HepG2 (cell line): Measurements from ENCODE around the gene CNTRL. TPM values are rescaled to one million over a fixed set of nuclear protein-coding genes. Genes with fewer than 3 reads are reported as not detected.

Experiments
- ATAC-seq: fragments of 200-7000 bp; cut with Tn5 transposase; 3 replicates; pipeline ENCODE4 v1.9.1; 2020; ENCODE audit warnings: mild to moderate bottlenecking, moderate library complexity
- BruUV-seq: library from RNA; stranded (reverse); fragments of 400-500 nt; replicated peaks from 2 replicates; lab custom pipeline; 2021; lab: Mats Ljungman, UMichigan
- CTCF ChIA-PET: fragments of 300-600 bp; formaldehyde crosslinking; extraction: SDS; loops from one replicate; lab custom pipeline; 2021; ENCODE audit warnings: low total read pairs, inconsistent platforms, low intra/inter-chr PET ratio; lab: Yijun Ruan, JAX
- POLR2A ChIA-PET: fragments of 350-600 bp; sonication (Branson Sonifier 250); formaldehyde crosslinking; loops from one replicate; lab custom pipeline; 2020; ENCODE audit warnings: antibody characterized with exemption, inconsistent platforms; lab: Yijun Ruan, JAX
- DNase-seq: peaks from one replicate; pipeline ENCODE4 v3.0.0-alpha.2; 2015; ENCODE audit warnings: low spot score
- FAIRE-seq: peaks from 3 replicates; lab custom pipeline; 2011; peaks lifted over from hg19 to GRCh38; lab: Jason Lieb, UNC
- H2AFZ ChIP-seq: one replicate; pipeline ENCODE4 v1.6.1; 2011; ENCODE audit warnings: low read length, inconsistent platforms
- H3K27ac ChIP-seq: fragments of 300-600 bp; 3 replicates; pipeline ENCODE4 v1.8.0; 2011; ENCODE audit warnings: mixed run types, mild to moderate bottlenecking, mixed read lengths, low read length, inconsistent platforms; ENCODE audit not compliant: insufficient read depth; ENCODE audit errors: extremely low read length
- H3K27me3 ChIP-seq, 2 experiments: fragments of 200-600 bp in 1 of 2; 2 replicates in 1 of 2; 3 replicates in 1 of 2; pipeline versions ENCODE4 v1.6.0 to v1.8.0; 2011; ENCODE audit warnings: low read length in 2 of 2, mild to moderate bottlenecking in 2 of 2, moderate library complexity in 2 of 2, inconsistent platforms in 1 of 2; ENCODE audit not compliant: insufficient read depth in 2 of 2, control insufficient read depth in 1 of 2
- H3K36me3 ChIP-seq, 2 experiments: fragments of 200-600 bp in 1 of 2; replicated peaks in 1 of 2; 2 replicates in 1 of 2; 3 replicates in 1 of 2; pipeline versions ENCODE4 v1.5.1 to v1.8.0; 2011; ENCODE audit warnings: low read length in 2 of 2, inconsistent platforms in 1 of 2; ENCODE audit not compliant: insufficient read depth in 2 of 2, control insufficient read depth in 1 of 2
- H3K4me1 ChIP-seq: 2 replicates; pipeline ENCODE4 v1.5.1; 2012; ENCODE audit warnings: low read length, inconsistent platforms; ENCODE audit not compliant: insufficient read depth
- H3K4me2 ChIP-seq: 2 replicates; pipeline ENCODE4 v1.6.0; 2011; ENCODE audit warnings: low read depth, low read length, inconsistent platforms
- H3K4me3 ChIP-seq, 3 experiments: fragments of 200-600 bp in 1 of 3; sonication (generic), shearing (Covaris generic) in 1 of 3; replicated peaks in 1 of 3; 2 replicates each; pipeline ENCODE4 v1.5.1; 2011 to 2016; ENCODE audit warnings: low read length in 3 of 3, inconsistent platforms in 2 of 3, low read depth in 2 of 3, mild to moderate bottlenecking in 2 of 3, control low read depth in 1 of 3, mixed read lengths in 1 of 3; ENCODE audit not compliant: insufficient read depth in 1 of 3
- H3K79me2 ChIP-seq: one replicate; pipeline ENCODE4 v1.6.1; 2011; ENCODE audit warnings: low read length, inconsistent platforms; ENCODE audit not compliant: insufficient read depth
- H3K9ac ChIP-seq: 2 replicates; pipeline ENCODE4 v1.6.0; 2011; ENCODE audit warnings: mild to moderate bottlenecking, low read depth, low read length, inconsistent platforms; ENCODE audit not compliant: insufficient read depth
- H3K9me3 ChIP-seq: 2 replicates; pipeline ENCODE4 v1.5.1; 2012; ENCODE audit warnings: mild to moderate bottlenecking, low read length
- H4K20me1 ChIP-seq: 2 replicates; pipeline ENCODE4 v1.6.0; 2011; ENCODE audit warnings: inconsistent platforms, mild to moderate bottlenecking, low read length, moderate library complexity; ENCODE audit not compliant: insufficient read depth
- FLYWCH1 ChIP-seq: sonication (generic); formaldehyde crosslinking; IDR thresholded peaks from 2 replicates; pipeline ENCODE4 v1.8.1; 2023; ENCODE audit warnings: mild to moderate bottlenecking, missing genetic modification reagents
- HNF4G ChIP-seq, 2 experiments: sonication (generic) in 1 of 2; formaldehyde crosslinking in 1 of 2; IDR thresholded peaks; 2 replicates each; pipeline versions ENCODE4 v1.4.0 to v1.6.1; 2011 to 2020; ENCODE audit warnings: borderline replicate concordance in 2 of 2, low read depth in 2 of 2, mild to moderate bottlenecking in 2 of 2, low read length in 1 of 2, missing genetic modification reagents in 1 of 2, moderate library complexity in 1 of 2
- HOXD1 ChIP-seq: sonication (generic); formaldehyde crosslinking; IDR thresholded peaks from 2 replicates; pipeline ENCODE4 v1.5.0; 2020; ENCODE audit warnings: missing genetic modification reagents
- KDM4B ChIP-seq: sonication (generic); formaldehyde crosslinking; IDR thresholded peaks from 2 replicates; pipeline ENCODE4 v1.4.0; 2020; ENCODE audit warnings: missing genetic modification reagents
- MAFF ChIP-seq: IDR thresholded peaks from 2 replicates; pipeline ENCODE4 v1.6.1; 2011; ENCODE audit warnings: low read depth, low read length, improper control_type of control experiment
- MAFK ChIP-seq, 2 experiments: IDR thresholded peaks in 1 of 2; conservative IDR thresholded peaks in 1 of 2; 2 replicates each; pipeline ENCODE4 v1.6.1; 2011; ENCODE audit warnings: improper control_type of control experiment in 2 of 2, low read length in 2 of 2
- MED13 ChIP-seq: sonication (generic); formaldehyde crosslinking; IDR thresholded peaks from 2 replicates; pipeline ENCODE4 v1.5.0; 2020; ENCODE audit warnings: missing genetic modification reagents
- MLXIP ChIP-seq: sonication (generic); formaldehyde crosslinking; IDR thresholded peaks from 2 replicates; pipeline ENCODE4 v1.9.0; 2021; ENCODE audit warnings: missing genetic modification reagents, borderline replicate concordance
- RBFOX2 ChIP-seq: fragments of 200-400 bp; formaldehyde crosslinking; IDR thresholded peaks from 2 replicates; pipeline ENCODE4 v1.6.1; 2017; ENCODE audit warnings: low read depth, mild to moderate bottlenecking, low read length
- SYNCRIP ChIP-seq: fragments of 200-400 bp; formaldehyde crosslinking; IDR thresholded peaks from 2 replicates; pipeline ENCODE4 v1.6.1; 2018; ENCODE audit warnings: mild to moderate bottlenecking, low read depth, low read length; ENCODE audit not compliant: insufficient read depth
- TCF12 ChIP-seq, 2 experiments: fragments of 450-650 bp in 1 of 2; sonication (generic) in 1 of 2; formaldehyde crosslinking in 1 of 2; IDR thresholded peaks; 2 replicates each; pipeline versions ENCODE4 v1.6.1 to v1.8.0; 2017 to 2022; ENCODE audit warnings: antibody characterized with exemption in 1 of 2, mild to moderate bottlenecking in 1 of 2, missing genetic modification reagents in 1 of 2, moderate library complexity in 1 of 2
- ZNF138 ChIP-seq: sonication (generic); formaldehyde crosslinking; IDR thresholded peaks from 2 replicates; pipeline ENCODE4 v1.5.0; 2020; ENCODE audit warnings: mild to moderate bottlenecking, low read depth, missing genetic modification reagents
- ZNF225 ChIP-seq: sonication (generic); formaldehyde crosslinking; IDR thresholded peaks from 2 replicates; pipeline ENCODE4 v1.4.0; 2020; ENCODE audit warnings: mild to moderate bottlenecking, missing genetic modification reagents
- ZNF282 ChIP-seq: fragments of 450-650 bp; IDR thresholded peaks from 2 replicates; pipeline ENCODE4 v1.6.1; 2018; ENCODE audit not compliant: partially characterized antibody
- ZNF510 ChIP-seq: sonication (generic); formaldehyde crosslinking; IDR thresholded peaks from 2 replicates; pipeline ENCODE4 v1.4.0; 2020; ENCODE audit warnings: low read depth, mild to moderate bottlenecking, missing genetic modification reagents
- WGBS: methylation state at CpG from one replicate; pipeline ENCODE4 v1.1.6; 2017; ENCODE audit warnings: low lambda C conversion rate; 5-methylcytosine and 5-hydroxymethylcytosine counted together
- in situ Hi-C: cut with HindIII; loops from 2 replicates; pipeline ENCODE4 v1.10.0; 2017; ENCODE audit warnings: low pct_unique_long_range_greater_than_20kb; ENCODE audit not compliant: extremely low pct_ligation_motif_present
- intact Hi-C: fragments of 100-400 bp; cut with micrococcal nuclease; formaldehyde crosslinking; loops from one replicate; pipeline ENCODE4 v1.10.0; 2022; ENCODE audit not compliant: unreplicated experiment
- polyA plus RNA-seq, 8 experiments: library from polyadenylated mRNA; depleted of rRNA in 3 of 8; stranded (reverse) in 7 of 8; unstranded in 1 of 8; fragments of >200 nt; fragmentation: Illumina TruSeq in 4 of 8; extraction: Trizol in 4 of 8; gene quantifications; 2 replicates each; pipeline versions ENCODE4 v1.2.1 to v1.2.3, GENCODE V29; 2011 to 2016; ENCODE audit warnings: low read depth in 4 of 8, missing spikeins in 1 of 8, mixed read lengths in 1 of 8; ENCODE audit not compliant: insufficient read depth in 1 of 8
- total RNA-seq, 5 experiments: library from RNA; depleted of rRNA; stranded (reverse); fragments of >200 nt; fragmentation: Illumina TruSeq; extraction: Trizol; gene quantifications; 2 replicates each; pipeline ENCODE4 v1.2.3, GENCODE V29; 2016; ENCODE audit warnings: low read depth in 1 of 5

Gene CNTRL
- total and polyA plus RNA-seq, 2 of the 13 experiments (the other 11 are each of a cell fraction or from before 2014, with no cell fraction given), result 7.5 to 11.8 TPM

- no peak for FAIRE-seq
- TF ChIP-seq MAFK (conservative IDR thresholded peaks at IDR 0.05 in 1 of 2, IDR thresholded peaks at IDR 0.05 in 1 of 2; ENCODE audit: low read length in 2 of 2) (peak; percentile 61 to 86), SYNCRIP (no peak), ZNF282 (no peak), MAFF (peak; percentile 76)
- TF ChIP-seq, all 625 proteins: peak for 2
- no peaks in the 10 kb centered on the region for H3K4me1 ChIP-seq
- H4K20me1 ChIP-seq, result no peaks in the 10 kb centered on the region
- H2AFZ ChIP-seq, result no peak overlapping the region
- no peaks in the 10 kb centered on the region for H3K79me2 ChIP-seq
- no peak overlapping the region for H3K4me3 ChIP-seq
- intact Hi-C loops (no loop called here), in situ Hi-C loops (no loop called here)
- H3K9ac ChIP-seq, result no peak overlapping the region
- H3K36me3 ChIP-seq, result peaks cover 7 to 21% of the 10 kb centered on the region in 2 experiments
- WGBS, result 94% methylated on average over 4 of the region's 4 CpGs
- H3K4me2 ChIP-seq, result no peak overlapping the region
- ATAC-seq, result no peak
- no peaks in the 10 kb centered on the region for H3K9me3 ChIP-seq
- no TSS peak for BruUV-seq
- H3K27ac ChIP-seq, result no peak overlapping the region
- ChIA-PET CTCF (no interaction called here), POLR2A (no interaction called here)
- H3K27me3 ChIP-seq, result no peaks in the 10 kb centered on the region
- DNase-seq, result no peak
Measured at GRCh38 chr9:121157939-121158338, 83.2 kb downstream of the CNTRL start.

DNA sequence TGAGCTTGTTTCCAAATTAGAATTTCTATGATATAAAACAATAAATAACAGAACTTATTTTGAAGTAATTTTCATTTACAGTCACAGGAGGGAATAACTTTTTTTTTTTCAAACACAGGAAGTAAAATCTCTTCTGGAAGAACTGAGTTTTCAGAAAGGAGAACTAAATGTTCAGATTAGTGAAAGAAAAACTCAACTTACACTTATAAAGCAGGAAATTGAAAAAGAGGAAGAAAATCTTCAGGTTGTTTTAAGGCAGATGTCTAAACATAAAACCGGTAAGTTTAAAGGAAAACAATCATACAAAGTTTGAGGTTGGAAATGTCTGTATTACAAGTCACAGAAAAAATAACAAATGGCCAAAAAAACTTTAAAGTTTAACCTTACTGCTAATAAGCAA, 85.3 kb downstream of the CNTRL start:
- in situ Hi-C loops, result no loop called here
- WGBS, result 88% methylated on average over 1 of the region's 1 CpG
- no TSS peak for BruUV-seq
- Histone ChIP-seq H3K9ac (no peak overlapping the region), H4K20me1 (no peaks in the 10 kb centered on the region), H3K4me2 (no peak overlapping the region), H3K9me3 (no peaks in the 10 kb centered on the region)
- ATAC-seq (no peak), FAIRE-seq (no peak)
- TF ChIP-seq ZNF225 (CRISPR knock-in tag) (no peak), HNF4G (IDR thresholded peaks at IDR 0.05; ENCODE audit: borderline replicate concordance, low read depth, low read length) (no peak), HNF4G (CRISPR knock-in tag; IDR thresholded peaks at IDR 0.05; ENCODE audit: borderline replicate concordance, low read depth) (no peak), KDM4B (CRISPR knock-in tag) (no peak), FLYWCH1 (CRISPR knock-in tag) (no peak), MLXIP (CRISPR knock-in tag) (no peak), MED13 (no peak), ZNF510 (CRISPR knock-in tag) (no peak), RBFOX2 (no peak), TCF12 (IDR thresholded peaks at IDR 0.05) (no peak), TCF12 (CRISPR knock-in tag; IDR thresholded peaks at IDR 0.05) (no peak), ZNF138 (no peak), HOXD1 (CRISPR knock-in tag) (no peak)
- TF ChIP-seq, all 625 proteins: peak for 0
- Histone ChIP-seq H3K27ac (no peak overlapping the region), H3K27me3 (no peaks in the 10 kb centered on the region), H3K79me2 (no peaks in the 10 kb centered on the region), H3K4me1 (no peaks in the 10 kb centered on the region), H2AFZ (no peak overlapping the region), H3K36me3 (peaks cover 4 to 21% of the 10 kb centered on the region in 2 experiments), H3K4me3 (no peak overlapping the region)
- ChIA-PET POLR2A (no interaction called here), CTCF (no interaction called here)
- intact Hi-C loops, result no loop called here
- DNase-seq, result no peak
